ENCODE measurements around the gene TPSB2. TPM values are rescaled to one million over a fixed set of nuclear protein-coding genes. Genes with fewer than 3 reads are reported as not detected.

Gene TPSB2
- total RNA-seq, 1 experiment from 2014 or later, result 0.44 TPM

DNA sequence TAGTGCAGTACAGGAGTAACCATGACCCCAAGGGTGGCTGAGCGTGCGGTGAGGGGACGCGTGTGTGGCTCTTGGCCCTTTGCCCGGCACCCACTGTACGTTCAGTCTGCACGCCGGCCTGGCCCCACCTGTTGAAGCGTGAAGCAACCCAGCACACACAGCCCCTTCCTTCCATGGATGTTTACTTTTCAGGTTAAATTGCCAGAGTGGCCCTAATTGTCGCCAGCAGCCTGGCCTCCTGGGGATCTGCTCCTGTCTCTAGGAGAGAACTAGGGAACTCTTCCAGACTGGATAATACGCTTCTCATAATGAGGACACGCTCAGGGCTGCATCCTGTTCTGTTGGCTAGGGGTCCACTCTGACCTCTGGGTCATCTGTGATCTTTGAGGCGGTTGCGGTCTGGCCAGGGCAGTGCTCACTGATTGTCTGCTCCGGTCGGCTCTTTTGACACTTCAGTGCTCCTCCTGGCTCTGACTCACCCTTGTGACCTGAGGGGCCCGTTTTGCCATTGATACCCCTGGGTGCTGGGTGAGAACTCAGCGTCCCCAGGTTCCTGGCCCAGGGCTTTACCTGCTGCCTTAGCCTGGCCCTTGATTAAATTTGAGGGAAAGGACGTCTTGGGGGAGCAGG lies 32.6 kb downstream of the TPSB2 start:
- TF ChIP-seq, protein P1, sequence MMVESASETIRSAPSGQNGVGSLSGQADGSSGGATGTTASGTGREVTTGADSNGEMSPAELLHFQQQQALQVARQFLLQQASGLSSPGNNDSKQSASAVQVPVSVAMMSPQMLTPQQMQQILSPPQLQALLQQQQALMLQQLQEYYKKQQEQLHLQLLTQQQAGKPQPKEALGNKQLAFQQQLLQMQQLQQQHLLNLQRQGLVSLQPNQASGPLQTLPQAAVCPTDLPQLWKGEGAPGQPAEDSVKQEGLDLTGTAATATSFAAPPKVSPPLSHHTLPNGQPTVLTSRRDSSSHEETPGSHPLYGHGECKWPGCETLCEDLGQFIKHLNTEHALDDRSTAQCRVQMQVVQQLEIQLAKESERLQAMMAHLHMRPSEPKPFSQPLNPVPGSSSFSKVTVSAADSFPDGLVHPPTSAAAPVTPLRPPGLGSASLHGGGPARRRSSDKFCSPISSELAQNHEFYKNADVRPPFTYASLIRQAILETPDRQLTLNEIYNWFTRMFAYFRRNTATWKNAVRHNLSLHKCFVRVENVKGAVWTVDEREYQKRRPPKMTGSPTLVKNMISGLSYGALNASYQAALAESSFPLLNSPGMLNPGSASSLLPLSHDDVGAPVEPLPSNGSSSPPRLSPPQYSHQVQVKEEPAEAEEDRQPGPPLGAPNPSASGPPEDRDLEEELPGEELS (CRISPR knock-in tag; IDR thresholded peaks at IDR 0.05), result no peak
- TF ChIP-seq PRRX2 (CRISPR knock-in tag; IDR thresholded peaks at IDR 0.05) (no peak), ZNF416 (CRISPR knock-in tag; IDR thresholded peaks at IDR 0.05) (no peak), GABPB1 (CRISPR knock-in tag; IDR thresholded peaks at IDR 0.05) (no peak), ZNF138 (CRISPR knock-in tag; conservative IDR thresholded peaks at IDR 0.05) (no peak), ZNF512 (CRISPR knock-in tag; IDR thresholded peaks at IDR 0.05; ENCODE audit: borderline replicate concordance) (no peak), HMGXB4 (CRISPR knock-in tag; IDR thresholded peaks at IDR 0.05) (no peak), ZSCAN18 (CRISPR knock-in tag; IDR thresholded peaks at IDR 0.05) (no peak), ZNF232 (CRISPR knock-in tag; IDR thresholded peaks at IDR 0.05) (no peak), ZNF219 (CRISPR knock-in tag; IDR thresholded peaks at IDR 0.05; ENCODE audit: borderline replicate concordance) (no peak)
- TF ChIP-seq, protein P2, sequence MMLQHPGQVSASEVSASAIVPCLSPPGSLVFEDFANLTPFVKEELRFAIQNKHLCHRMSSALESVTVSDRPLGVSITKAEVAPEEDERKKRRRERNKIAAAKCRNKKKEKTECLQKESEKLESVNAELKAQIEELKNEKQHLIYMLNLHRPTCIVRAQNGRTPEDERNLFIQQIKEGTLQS (CRISPR knock-in tag; conservative IDR thresholded peaks at IDR 0.05), result no peak
- TF ChIP-seq, protein P3, sequence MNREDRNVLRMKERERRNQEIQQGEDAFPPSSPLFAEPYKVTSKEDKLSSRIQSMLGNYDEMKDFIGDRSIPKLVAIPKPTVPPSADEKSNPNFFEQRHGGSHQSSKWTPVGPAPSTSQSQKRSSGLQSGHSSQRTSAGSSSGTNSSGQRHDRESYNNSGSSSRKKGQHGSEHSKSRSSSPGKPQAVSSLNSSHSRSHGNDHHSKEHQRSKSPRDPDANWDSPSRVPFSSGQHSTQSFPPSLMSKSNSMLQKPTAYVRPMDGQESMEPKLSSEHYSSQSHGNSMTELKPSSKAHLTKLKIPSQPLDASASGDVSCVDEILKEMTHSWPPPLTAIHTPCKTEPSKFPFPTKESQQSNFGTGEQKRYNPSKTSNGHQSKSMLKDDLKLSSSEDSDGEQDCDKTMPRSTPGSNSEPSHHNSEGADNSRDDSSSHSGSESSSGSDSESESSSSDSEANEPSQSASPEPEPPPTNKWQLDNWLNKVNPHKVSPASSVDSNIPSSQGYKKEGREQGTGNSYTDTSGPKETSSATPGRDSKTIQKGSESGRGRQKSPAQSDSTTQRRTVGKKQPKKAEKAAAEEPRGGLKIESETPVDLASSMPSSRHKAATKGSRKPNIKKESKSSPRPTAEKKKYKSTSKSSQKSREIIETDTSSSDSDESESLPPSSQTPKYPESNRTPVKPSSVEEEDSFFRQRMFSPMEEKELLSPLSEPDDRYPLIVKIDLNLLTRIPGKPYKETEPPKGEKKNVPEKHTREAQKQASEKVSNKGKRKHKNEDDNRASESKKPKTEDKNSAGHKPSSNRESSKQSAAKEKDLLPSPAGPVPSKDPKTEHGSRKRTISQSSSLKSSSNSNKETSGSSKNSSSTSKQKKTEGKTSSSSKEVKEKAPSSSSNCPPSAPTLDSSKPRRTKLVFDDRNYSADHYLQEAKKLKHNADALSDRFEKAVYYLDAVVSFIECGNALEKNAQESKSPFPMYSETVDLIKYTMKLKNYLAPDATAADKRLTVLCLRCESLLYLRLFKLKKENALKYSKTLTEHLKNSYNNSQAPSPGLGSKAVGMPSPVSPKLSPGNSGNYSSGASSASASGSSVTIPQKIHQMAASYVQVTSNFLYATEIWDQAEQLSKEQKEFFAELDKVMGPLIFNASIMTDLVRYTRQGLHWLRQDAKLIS (CRISPR knock-in tag; IDR thresholded peaks at IDR 0.05; ENCODE audit: borderline replicate concordance), result no peak
- TF ChIP-seq, protein P4, sequence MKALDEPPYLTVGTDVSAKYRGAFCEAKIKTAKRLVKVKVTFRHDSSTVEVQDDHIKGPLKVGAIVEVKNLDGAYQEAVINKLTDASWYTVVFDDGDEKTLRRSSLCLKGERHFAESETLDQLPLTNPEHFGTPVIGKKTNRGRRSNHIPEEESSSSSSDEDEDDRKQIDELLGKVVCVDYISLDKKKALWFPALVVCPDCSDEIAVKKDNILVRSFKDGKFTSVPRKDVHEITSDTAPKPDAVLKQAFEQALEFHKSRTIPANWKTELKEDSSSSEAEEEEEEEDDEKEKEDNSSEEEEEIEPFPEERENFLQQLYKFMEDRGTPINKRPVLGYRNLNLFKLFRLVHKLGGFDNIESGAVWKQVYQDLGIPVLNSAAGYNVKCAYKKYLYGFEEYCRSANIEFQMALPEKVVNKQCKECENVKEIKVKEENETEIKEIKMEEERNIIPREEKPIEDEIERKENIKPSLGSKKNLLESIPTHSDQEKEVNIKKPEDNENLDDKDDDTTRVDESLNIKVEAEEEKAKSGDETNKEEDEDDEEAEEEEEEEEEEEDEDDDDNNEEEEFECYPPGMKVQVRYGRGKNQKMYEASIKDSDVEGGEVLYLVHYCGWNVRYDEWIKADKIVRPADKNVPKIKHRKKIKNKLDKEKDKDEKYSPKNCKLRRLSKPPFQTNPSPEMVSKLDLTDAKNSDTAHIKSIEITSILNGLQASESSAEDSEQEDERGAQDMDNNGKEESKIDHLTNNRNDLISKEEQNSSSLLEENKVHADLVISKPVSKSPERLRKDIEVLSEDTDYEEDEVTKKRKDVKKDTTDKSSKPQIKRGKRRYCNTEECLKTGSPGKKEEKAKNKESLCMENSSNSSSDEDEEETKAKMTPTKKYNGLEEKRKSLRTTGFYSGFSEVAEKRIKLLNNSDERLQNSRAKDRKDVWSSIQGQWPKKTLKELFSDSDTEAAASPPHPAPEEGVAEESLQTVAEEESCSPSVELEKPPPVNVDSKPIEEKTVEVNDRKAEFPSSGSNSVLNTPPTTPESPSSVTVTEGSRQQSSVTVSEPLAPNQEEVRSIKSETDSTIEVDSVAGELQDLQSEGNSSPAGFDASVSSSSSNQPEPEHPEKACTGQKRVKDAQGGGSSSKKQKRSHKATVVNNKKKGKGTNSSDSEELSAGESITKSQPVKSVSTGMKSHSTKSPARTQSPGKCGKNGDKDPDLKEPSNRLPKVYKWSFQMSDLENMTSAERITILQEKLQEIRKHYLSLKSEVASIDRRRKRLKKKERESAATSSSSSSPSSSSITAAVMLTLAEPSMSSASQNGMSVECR (CRISPR knock-in tag; IDR thresholded peaks at IDR 0.05; ENCODE audit: borderline replicate concordance), result no peak
- 0 out of 2 replicates have a peak, but pooled peaks cover 4% of the 10 kb centered on the region for H3K4me1 Mint-ChIP-seq
- no peaks in the 10 kb centered on the region for H3K27me3 Mint-ChIP-seq (ENCODE audit: low read depth)
- ATAC-seq, result no peak
- ChIA-PET POLR2A (no interaction called here), CTCF (no interaction called here)
- no peaks in the 10 kb centered on the region for H3K9me3 Mint-ChIP-seq
- H3K27ac Mint-ChIP-seq, result no peak overlapping the region
- DNase-seq (ENCODE audit: low spot score), result no peak
- H3K36me3 Mint-ChIP-seq, result peaks cover 6% of the 10 kb centered on the region; the same call in 1 of the 2 replicates
- H3K4me3 Mint-ChIP-seq, result no peak overlapping the region
